ENCODE measurements around the gene REG1A.

The REG1A gene

GRCh38 chr2:79128406-79128805, 8.1 kb downstream of the REG1A start:
- no peak for DNase-seq

- DNase-seq, result no peak
Observed at GRCh38 chr2:79129260-79129659, 9.0 kb downstream of the REG1A start.

GRCh38 chr2:79129804-79130203, 9.5 kb downstream of the REG1A start:
- DNase-seq, result no peak

- no peak for DNase-seq
Observed at GRCh38 chr2:79131687-79132086, 11.4 kb downstream of the REG1A start.

GRCh38 chr2:79138385-79138784, 18.1 kb downstream of the REG1A start:
- DNase-seq, result no peak

GRCh38 chr2:79139423-79139822, 19.1 kb downstream of the REG1A start:
- no peak for DNase-seq

- DNase-seq, result no peak
Observed at GRCh38 chr2:79155826-79156476, 35.7 kb downstream of the REG1A start.

GRCh38 chr2:79159030-79159429, 38.7 kb downstream of the REG1A start:
- DNase-seq, result no peak

- DNase-seq, result no peak
Observed at GRCh38 chr2:79159653-79160052, 39.4 kb downstream of the REG1A start, which contains the start of gene REG3A. Gene REG3A (minus strand): TSS chr2:79159753. CDS start chr2:79159405, 348 bp downstream.

- no peak for DNase-seq
Observed at GRCh38 chr2:79162132-79162531, 41.8 kb downstream of the REG1A start.

GRCh38 chr2:79162801-79163200, 42.5 kb downstream of the REG1A start:
- no peak for DNase-seq

GRCh38 chr2:79171348-79171958, 51.2 kb downstream of the REG1A start:
- no peak for DNase-seq
